HFFc6 (cell line): Measurements from ENCODE around the gene TIAM2. TPM values are rescaled to one million over a fixed set of nuclear protein-coding genes. Genes with fewer than 3 reads are reported as not detected.

Experiments
- DNase-seq: peaks from one replicate; pipeline ENCODE4 v3.0.0-alpha.2; 2018
- H3K27ac Mint-ChIP-seq: 2 replicates; pipeline ENCODE4 v1.8.0; 2020; ENCODE audit warnings: mild to moderate bottlenecking, mixed read lengths
- H3K27me3 Mint-ChIP-seq: 2 replicates; pipeline ENCODE4 v1.8.0; 2021; ENCODE audit warnings: mild to moderate bottlenecking, moderate library complexity, mixed read lengths; ENCODE audit not compliant: insufficient read depth
- H3K36me3 Mint-ChIP-seq: 2 replicates; pipeline ENCODE4 v1.8.0; 2021; ENCODE audit warnings: low read depth, mixed read lengths
- H3K4me1 Mint-ChIP-seq: 2 replicates; pipeline ENCODE4 v1.8.0; 2020; ENCODE audit warnings: low read depth, mixed read lengths
- H3K4me3 Mint-ChIP-seq: 2 replicates; pipeline ENCODE4 v1.8.0; 2020; ENCODE audit warnings: mild to moderate bottlenecking, moderate library complexity, mixed read lengths
- H3K9me3 Mint-ChIP-seq: 2 replicates; pipeline ENCODE4 v1.8.0; 2020; ENCODE audit warnings: mild to moderate bottlenecking, mixed read lengths
- CTCF ChIP-seq: fragments of 200-600 bp; sonication (generic); IDR thresholded peaks from 2 replicates; pipeline ENCODE4 v1.5.0; 2021; ENCODE audit warnings: antibody characterized with exemption, mild to moderate bottlenecking
- total RNA-seq, 6 experiments: library from RNA; stranded (reverse); fragmentation: NEBNext Ultra II Directional; extraction: Animal tissue kit (Norgen Biotek cat#: 25700); gene quantifications; 2 replicates in 1 of 6; 3 replicates in 5 of 6; pipeline ENCODE4 v1.2.3, GENCODE V29; 2021

The TIAM2 gene
- total RNA-seq, 6 experiments from 2014 or later = 7.2 to 11.2 (median 9.4) TPM

- Mint-ChIP-seq H3K36me3 (peaks cover 43% of the 10 kb centered on the region), H3K4me1 (peaks cover 40% of the 10 kb centered on the region), H3K9me3 (no peaks in the 10 kb centered on the region), H3K27me3 (peaks cover 6% of the 10 kb centered on the region), H3K4me3 (peak overlapping the region; percentile 66), H3K27ac (peak overlapping the region; percentile 90)
- TF ChIP-seq CTCF = no peak
- DNase-seq = no peak
Observed at GRCh38 chr6:155246825-155247224, 251.7 kb downstream of the TIAM2 start.

- peak; percentile 82 for DNase-seq
- TF ChIP-seq CTCF = no peak
- Mint-ChIP-seq H3K4me1 (peaks cover 40% of the 10 kb centered on the region), H3K27ac (peak overlapping the region; percentile 90), H3K27me3 (peaks cover 6% of the 10 kb centered on the region), H3K36me3 (peaks cover 37% of the 10 kb centered on the region), H3K4me3 (peak overlapping the region; percentile 66), H3K9me3 (no peaks in the 10 kb centered on the region)
Observed at GRCh38 chr6:155247618-155248007, 252.5 kb downstream of the TIAM2 start.

- TF ChIP-seq CTCF = peak; percentile 87
- peak overlapping the region; percentile 66 for H3K4me3 Mint-ChIP-seq
- no peaks in the 10 kb centered on the region for H3K9me3 Mint-ChIP-seq
- peaks cover 45% of the 10 kb centered on the region for H3K4me1 Mint-ChIP-seq
- H3K27ac Mint-ChIP-seq = peak overlapping the region; percentile 90
- H3K36me3 Mint-ChIP-seq = peaks cover 44% of the 10 kb centered on the region
- H3K27me3 Mint-ChIP-seq = peaks cover 6% of the 10 kb centered on the region
- peak; percentile 82 for DNase-seq
Observed at GRCh38 chr6:155248008-155249001, 253.2 kb downstream of the TIAM2 start.

- no peak for TF ChIP-seq CTCF
- Mint-ChIP-seq H3K9me3 (no peaks in the 10 kb centered on the region), H3K4me1 (peaks cover 50% of the 10 kb centered on the region), H3K4me3 (no peak overlapping the region), H3K27ac (no peak overlapping the region), H3K27me3 (peaks cover 6% of the 10 kb centered on the region), H3K36me3 (peaks cover 45% of the 10 kb centered on the region)
- no peak for DNase-seq
Observed at GRCh38 chr6:155250701-155251381, 255.7 kb downstream of the TIAM2 start.

GRCh38 chr6:155252581-155252980 is 257.5 kb downstream of the TIAM2 start:
- H3K27me3 Mint-ChIP-seq = peaks cover 5% of the 10 kb centered on the region
- no peak overlapping the region for H3K27ac Mint-ChIP-seq
- DNase-seq = no peak
- H3K4me1 Mint-ChIP-seq = peaks cover 44% of the 10 kb centered on the region
- H3K36me3 Mint-ChIP-seq = peaks cover 35% of the 10 kb centered on the region
- no peak overlapping the region for H3K4me3 Mint-ChIP-seq
- no peaks in the 10 kb centered on the region for H3K9me3 Mint-ChIP-seq
- TF ChIP-seq CTCF = no peak
